Stimulated activated effector memory CD8-positive, alpha-beta T cell treated with anti-CD3 and anti-CD28 coated beads, Interleukin-12 subunit alpha, Interleukin-12 subunit beta, amount 100 ng/mL, for 72 hours (primary cell): ENCODE results near the gene POU5F1.

Experiments used
- ATAC-seq: fragments of 150-1000 bp; cut with Tn5 transposase; 2 replicates; pipeline ENCODE4 v1.10.0; 2021
- DNase-seq, 2 donors: peaks; one replicate each; pipeline ENCODE4 v3.0.0; 2021 to 2022; ENCODE audit warnings: low spot score in 2 of 2
- H3K27ac Mint-ChIP-seq: one replicate; pipeline ENCODE4 v1.8.0; 2022; ENCODE audit warnings: mild to moderate bottlenecking, mixed read lengths
- H3K36me3 Mint-ChIP-seq: one replicate; pipeline ENCODE4 v1.8.0; 2022; ENCODE audit warnings: mild to moderate bottlenecking, mixed read lengths
- H3K4me1 Mint-ChIP-seq: one replicate; pipeline ENCODE4 v1.8.0; 2022; ENCODE audit warnings: mixed read lengths
- H3K4me3 Mint-ChIP-seq: one replicate; pipeline ENCODE4 v1.8.0; 2022; ENCODE audit warnings: mild to moderate bottlenecking, mixed read lengths
- H3K9me3 Mint-ChIP-seq: one replicate; pipeline ENCODE4 v1.8.0; 2022; ENCODE audit warnings: mixed read lengths

Gene POU5F1

GRCh38 chr6:31143148-31143547 is 27.3 kb downstream of the POU5F1 start:
- H3K4me1 Mint-ChIP-seq = no peaks in the 10 kb centered on the region
- H3K9me3 Mint-ChIP-seq = no peaks in the 10 kb centered on the region
- no peak overlapping the region for H3K4me3 Mint-ChIP-seq
- no peak overlapping the region for H3K27ac Mint-ChIP-seq
- peaks cover 10% of the 10 kb centered on the region for H3K36me3 Mint-ChIP-seq
- DNase-seq (no peak), ATAC-seq (no peak)

DNA sequence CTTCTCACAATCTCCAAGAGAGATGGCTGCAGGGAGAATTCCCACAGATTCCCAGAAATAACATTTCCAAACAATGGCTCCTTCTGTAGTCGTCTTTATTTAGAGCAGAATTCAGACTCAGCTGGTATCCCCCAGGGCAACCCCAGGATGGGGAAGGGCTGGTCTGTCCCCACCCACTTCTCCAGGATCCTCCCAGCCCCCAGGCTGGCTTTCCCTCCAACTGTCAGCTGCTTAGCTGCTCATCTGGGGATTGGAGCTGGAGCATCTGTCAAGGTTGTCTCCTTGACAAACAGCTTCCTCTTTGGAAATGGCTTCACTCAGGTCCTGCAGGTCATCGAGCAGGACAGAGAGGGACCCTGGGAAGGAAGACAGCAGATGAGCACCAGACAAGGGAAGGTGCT is 28.1 kb downstream of the POU5F1 start:
- Mint-ChIP-seq H3K4me1 (peaks cover 6% of the 10 kb centered on the region), H3K27ac (peak overlapping the region; percentile 24), H3K36me3 (peaks cover 10% of the 10 kb centered on the region), H3K4me3 (no peak overlapping the region), H3K9me3 (no peaks in the 10 kb centered on the region)
- DNase-seq = no peak
- ATAC-seq = no peak

GRCh38 chr6:31140643-31141042 is 29.8 kb downstream of the POU5F1 start:
- peaks cover 10% of the 10 kb centered on the region for H3K36me3 Mint-ChIP-seq
- no peak for DNase-seq
- H3K9me3 Mint-ChIP-seq = no peaks in the 10 kb centered on the region
- H3K4me3 Mint-ChIP-seq = no peak overlapping the region
- no peak for ATAC-seq
- H3K27ac Mint-ChIP-seq = no peak overlapping the region
- H3K4me1 Mint-ChIP-seq = peaks cover 8% of the 10 kb centered on the region

- Mint-ChIP-seq H3K4me3 (no peak overlapping the region), H3K27ac (peak overlapping the region; percentile 79)
- DNase-seq = no peak
These were observed 30.9 kb downstream of the POU5F1 start for GRCh38 chr6:31139599-31139998.

DNA sequence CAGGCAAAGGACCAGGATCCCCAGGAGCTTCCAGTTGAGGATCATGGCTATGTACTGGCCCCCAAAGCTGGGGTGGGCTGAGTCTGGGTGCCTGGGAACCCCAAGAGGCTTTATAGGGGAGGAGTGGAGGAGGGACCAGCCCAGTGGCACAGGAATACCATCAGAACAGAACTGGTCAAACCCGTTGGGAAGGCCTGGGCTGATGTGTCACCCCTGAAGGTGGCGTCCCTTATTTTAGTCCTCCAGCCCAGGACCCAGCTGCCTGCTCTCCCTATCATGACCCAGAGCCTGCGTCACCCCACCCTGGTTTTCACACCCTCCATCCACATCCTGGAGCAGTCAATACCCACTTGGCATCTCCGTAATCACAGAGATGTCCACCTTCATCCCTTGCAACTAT is 31.5 kb downstream of the POU5F1 start, which contains the start of gene PSORS1C2:
Gene PSORS1C2, minus strand, starts transcription at position 85 of the 400 bp plus-strand sequence. Its CDS starts 40 bp downstream, at position 45.
- Mint-ChIP-seq H3K27ac (peak within 1 kb of the TSS; percentile 79), H3K9me3 (no peaks in the 10 kb centered on the region), H3K4me3 (peak within 1 kb of the TSS; percentile 60), H3K36me3 (no peaks in the 10 kb centered on the region), H3K4me1 (peaks cover 8% of the 10 kb centered on the region)
- DNase-seq (no peak), ATAC-seq (no peak)

More at GRCh38 chr6:31139599-31139998, 30.9 kb downstream of the POU5F1 start:
- Mint-ChIP-seq H3K36me3 (peaks cover 5% of the 10 kb centered on the region), H3K9me3 (no peaks in the 10 kb centered on the region), H3K4me1 (peaks cover 8% of the 10 kb centered on the region)
- ATAC-seq = no peak

DNA sequence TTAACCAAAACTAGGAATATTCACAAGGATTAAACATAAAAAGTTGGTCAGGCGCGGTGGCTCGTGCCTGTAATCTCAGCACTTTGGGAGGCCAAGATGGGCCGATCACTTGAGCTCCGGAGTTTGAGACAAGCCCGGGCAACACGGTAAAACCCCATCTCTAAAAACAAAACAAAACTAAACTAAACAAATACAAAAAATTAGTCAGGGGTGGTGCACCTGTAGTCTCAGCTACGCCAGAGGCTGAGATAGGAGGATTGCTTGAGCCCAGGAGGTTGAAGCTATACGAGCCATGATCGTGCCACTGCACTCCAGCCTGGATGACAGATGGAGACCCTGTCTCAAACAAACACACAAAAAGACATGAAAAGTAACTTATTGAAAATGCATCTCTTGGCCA is 34.8 kb downstream of the POU5F1 start:
- no peaks in the 10 kb centered on the region for H3K36me3 Mint-ChIP-seq
- ATAC-seq (no peak), DNase-seq (no peak)
- H3K27ac Mint-ChIP-seq = no peak overlapping the region
- peaks cover 8% of the 10 kb centered on the region for H3K4me1 Mint-ChIP-seq
- no peaks in the 10 kb centered on the region for H3K9me3 Mint-ChIP-seq
- H3K4me3 Mint-ChIP-seq = no peak overlapping the region

GRCh38 chr6:31132806-31133205 is 37.7 kb downstream of the POU5F1 start:
- ATAC-seq (no peak), DNase-seq (no peak)
- Mint-ChIP-seq H3K4me1 (peaks cover 11% of the 10 kb centered on the region), H3K27ac (no peak overlapping the region), H3K9me3 (no peaks in the 10 kb centered on the region), H3K36me3 (no peaks in the 10 kb centered on the region), H3K4me3 (no peak overlapping the region)

DNA sequence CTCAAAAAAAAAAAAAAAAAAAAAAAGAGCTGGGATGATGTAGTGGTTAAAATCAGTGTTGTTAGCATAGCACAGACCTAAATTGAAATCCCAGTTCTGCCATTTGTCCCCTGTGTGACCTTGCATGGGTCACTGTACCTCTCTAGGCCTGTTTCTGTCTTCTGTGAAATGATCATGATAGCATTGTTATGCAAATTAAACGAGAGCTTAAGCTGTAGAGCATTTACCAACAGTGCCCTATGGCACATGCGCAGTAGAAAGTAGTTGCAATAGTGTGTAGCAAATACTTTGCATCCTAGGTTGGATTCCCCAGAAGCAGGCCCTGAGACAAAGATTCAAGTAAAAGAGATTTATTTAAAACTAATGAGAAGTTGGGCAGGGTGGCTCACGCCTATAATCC is 38.9 kb downstream of the POU5F1 start:
- Mint-ChIP-seq H3K9me3 (no peaks in the 10 kb centered on the region), H3K27ac (no peak overlapping the region), H3K4me1 (peaks cover 7% of the 10 kb centered on the region), H3K4me3 (no peak overlapping the region), H3K36me3 (no peaks in the 10 kb centered on the region)
- ATAC-seq (no peak), DNase-seq (no peak)

- no peak for ATAC-seq
These were observed 39.7 kb downstream of the POU5F1 start for GRCh38 chr6:31130751-31131150.

GRCh38 chr6:31129130-31129529 is 41.4 kb downstream of the POU5F1 start:
- Mint-ChIP-seq H3K4me1 (peaks cover 7% of the 10 kb centered on the region), H3K27ac (no peak overlapping the region), H3K4me3 (no peak overlapping the region), H3K9me3 (no peaks in the 10 kb centered on the region), H3K36me3 (no peaks in the 10 kb centered on the region)
- DNase-seq (no peak), ATAC-seq (no peak)

More at GRCh38 chr6:31130751-31131150, 39.7 kb downstream of the POU5F1 start:
- H3K4me3 Mint-ChIP-seq = no peak overlapping the region
- no peak overlapping the region for H3K27ac Mint-ChIP-seq
- no peaks in the 10 kb centered on the region for H3K9me3 Mint-ChIP-seq
- H3K4me1 Mint-ChIP-seq = peaks cover 7% of the 10 kb centered on the region
- no peaks in the 10 kb centered on the region for H3K36me3 Mint-ChIP-seq
- no peak for DNase-seq

- Mint-ChIP-seq H3K36me3 (no peaks in the 10 kb centered on the region), H3K4me3 (no peak overlapping the region), H3K27ac (peak overlapping the region; percentile 32), H3K4me1 (peaks cover 13% of the 10 kb centered on the region), H3K9me3 (no peaks in the 10 kb centered on the region)
- ATAC-seq (peak; percentile 57), DNase-seq (peak; percentile 62 to 85)
These were observed 42.3 kb downstream of the POU5F1 start for GRCh38 chr6:31128093-31128676.

GRCh38 chr6:31126396-31127175 is 43.9 kb downstream of the POU5F1 start:
- H3K4me1 Mint-ChIP-seq = peaks cover 15% of the 10 kb centered on the region
- no peaks in the 10 kb centered on the region for H3K9me3 Mint-ChIP-seq
- DNase-seq (no peak), ATAC-seq (no peak)
- no peak overlapping the region for H3K27ac Mint-ChIP-seq
- H3K4me3 Mint-ChIP-seq = no peak overlapping the region
- H3K36me3 Mint-ChIP-seq = no peaks in the 10 kb centered on the region

- ATAC-seq = no peak
- no peaks in the 10 kb centered on the region for H3K9me3 Mint-ChIP-seq
- DNase-seq = no peak
- no peak overlapping the region for H3K27ac Mint-ChIP-seq
- peaks cover 15% of the 10 kb centered on the region for H3K4me1 Mint-ChIP-seq
- H3K4me3 Mint-ChIP-seq = no peak overlapping the region
- no peaks in the 10 kb centered on the region for H3K36me3 Mint-ChIP-seq
These were observed 44.7 kb downstream of the POU5F1 start for GRCh38 chr6:31125586-31126363.

DNA sequence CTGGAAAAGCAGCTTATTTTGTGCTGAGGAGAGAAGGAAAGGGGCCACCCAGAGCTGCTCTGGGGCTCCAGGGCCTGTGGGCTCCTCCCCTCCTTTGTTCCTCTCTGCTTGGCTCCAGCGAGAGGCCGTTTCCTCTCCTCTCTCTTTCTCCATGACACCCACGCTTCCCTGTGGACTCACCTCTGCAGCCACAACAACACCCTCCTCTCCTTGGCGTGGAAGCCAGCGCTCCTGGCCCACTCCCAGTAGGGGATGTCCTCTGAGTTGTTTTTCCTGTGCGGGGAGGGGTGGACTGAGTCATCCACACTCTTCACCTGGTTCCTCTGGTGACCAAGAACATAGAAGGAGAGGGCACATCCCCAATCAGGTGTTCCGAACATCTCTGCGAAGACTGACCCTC is 45.3 kb downstream of the POU5F1 start:
- Mint-ChIP-seq H3K4me3 (no peak overlapping the region), H3K36me3 (no peaks in the 10 kb centered on the region), H3K4me1 (peaks cover 15% of the 10 kb centered on the region), H3K9me3 (no peaks in the 10 kb centered on the region), H3K27ac (no peak overlapping the region)
- ATAC-seq (no peak), DNase-seq (no peak)

DNA sequence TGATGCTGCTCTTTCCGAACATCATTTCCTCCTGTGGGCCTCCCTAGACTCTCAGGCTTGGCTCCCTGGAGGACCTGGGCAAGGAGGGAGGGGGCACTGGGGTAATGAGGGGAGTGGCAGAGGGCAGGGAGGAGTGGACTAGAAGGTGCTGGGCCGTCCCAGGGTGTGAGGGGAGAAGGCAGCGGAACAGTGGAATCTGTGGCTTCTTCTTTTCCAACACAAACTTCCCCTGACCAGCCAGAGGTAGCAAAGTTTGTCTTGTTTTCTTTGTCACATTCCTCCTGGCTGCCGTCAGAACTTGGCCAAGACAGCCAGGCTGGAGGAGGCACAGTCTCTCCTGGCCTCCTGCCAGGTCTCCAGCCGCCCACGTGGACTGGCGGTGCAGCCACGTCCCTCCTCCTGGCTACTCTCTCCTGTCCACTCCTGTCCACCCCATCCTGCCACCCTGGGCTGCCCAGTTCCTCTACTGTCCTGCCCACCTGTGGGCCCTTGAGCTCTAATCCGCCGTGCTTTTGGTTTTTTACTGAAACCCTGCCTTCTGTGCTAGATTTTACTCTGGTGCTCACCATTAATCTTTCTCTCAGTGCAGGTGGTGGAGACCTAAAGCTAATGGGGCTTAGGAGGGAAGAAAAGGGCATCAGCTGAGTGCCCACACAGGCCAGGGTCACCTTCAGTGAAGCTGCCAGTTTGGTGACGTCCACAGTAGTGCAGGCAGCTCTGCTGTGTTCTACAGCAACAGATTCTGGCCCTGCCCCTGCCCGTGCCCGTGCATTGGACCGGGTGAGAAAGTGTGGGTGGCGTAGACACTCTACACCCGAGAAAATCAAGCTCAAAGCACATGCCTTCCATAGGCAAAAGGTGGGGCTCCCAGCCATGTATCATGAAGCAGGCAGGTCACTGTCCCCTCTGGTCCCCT is 47.4 kb downstream of the POU5F1 start:
- H3K4me3 Mint-ChIP-seq = no peak overlapping the region
- no peaks in the 10 kb centered on the region for H3K36me3 Mint-ChIP-seq
- DNase-seq (no peak), ATAC-seq (no peak)
- H3K9me3 Mint-ChIP-seq = no peaks in the 10 kb centered on the region
- H3K4me1 Mint-ChIP-seq = peaks cover 12% of the 10 kb centered on the region
- no peak overlapping the region for H3K27ac Mint-ChIP-seq
